ENCODE measurements around the gene RHD.

DNA sequence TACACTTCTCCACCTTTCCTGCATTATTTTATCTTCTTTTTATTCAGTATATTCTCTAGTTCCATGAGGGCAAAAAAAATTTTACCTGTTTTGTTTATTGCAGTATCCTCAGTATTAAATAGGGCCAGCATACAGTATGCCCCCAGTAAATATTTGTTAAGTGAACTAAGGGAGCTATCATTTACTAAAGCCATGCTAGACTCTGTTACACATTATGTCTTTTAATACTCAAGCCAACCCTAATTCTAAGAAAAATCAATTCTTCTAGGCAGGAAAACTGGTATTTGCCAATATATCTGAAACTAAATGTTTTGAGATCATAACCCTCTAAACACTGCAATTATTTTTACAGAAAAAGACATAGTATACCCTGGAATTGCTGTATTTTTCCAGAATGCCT is 84.1 kb downstream of the RHD start:
- TF ChIP-seq POLR2AphosphoS5 (IDR thresholded peaks at IDR 0.05; ENCODE audit: borderline replicate concordance, low read depth, low read length) (no peak), EZH2 (IDR thresholded peaks at IDR 0.05) (no peak), FOXP2 (optimal IDR thresholded peaks at IDR 0.05; ENCODE audit: control extremely low read depth, extremely low read length, insufficient read depth) (no peak)

All from SK-N-MC (cell line).